Loucy (cell line): Measurements from ENCODE around the gene PADI1.

Experiments used
- H2AFZ ChIP-seq: fragments of 200-600 bp; sonication (generic); 2 replicates; pipeline ENCODE4 v1.6.0; 2016; ENCODE audit warnings: antibody characterized with exemption, mild to moderate bottlenecking, low read length, moderate library complexity
- H3F3A ChIP-seq: fragments of 200-600 bp; 2 replicates; pipeline ENCODE4 v1.6.0; 2016; ENCODE audit warnings: antibody characterized with exemption, low read depth, mild to moderate bottlenecking
- H3K27me3 ChIP-seq: fragments of 200-600 bp; sonication (generic); 2 replicates; pipeline ENCODE4 v1.6.1; 2014; ENCODE audit warnings: low read length, mild to moderate bottlenecking; ENCODE audit not compliant: insufficient read depth, poor library complexity, severe bottlenecking
- H3K36me3 ChIP-seq: fragments of 200-600 bp; sonication (generic); 2 replicates; pipeline ENCODE4 v1.6.1; 2016; ENCODE audit warnings: low read length; ENCODE audit not compliant: insufficient read depth
- H3K4me1 ChIP-seq: fragments of 200-600 bp; sonication (generic); 2 replicates; pipeline ENCODE4 v1.5.1; 2014; ENCODE audit warnings: low read length, mild to moderate bottlenecking; ENCODE audit not compliant: insufficient read depth, poor library complexity, severe bottlenecking
- H3K4me2 ChIP-seq: fragments of 200-600 bp; sonication (generic); 2 replicates; pipeline ENCODE4 v1.6.0; 2014; ENCODE audit warnings: antibody characterized with exemption, low read length, low read depth, mild to moderate bottlenecking; ENCODE audit not compliant: poor library complexity, severe bottlenecking
- H3K4me3 ChIP-seq: fragments of 200-600 bp; sonication (generic); 2 replicates; pipeline ENCODE4 v1.5.1; 2014; ENCODE audit warnings: low read length, mild to moderate bottlenecking, mixed read lengths; ENCODE audit not compliant: poor library complexity, severe bottlenecking
- H3K79me2 ChIP-seq: fragments of 200-600 bp; sonication (generic); 2 replicates; pipeline ENCODE4 v1.6.1; 2014; ENCODE audit warnings: low read length; ENCODE audit not compliant: insufficient read depth
- H3K9ac ChIP-seq: fragments of 200-600 bp; sonication (generic); 2 replicates; pipeline ENCODE4 v1.6.0; 2014; ENCODE audit warnings: mild to moderate bottlenecking, low read depth, low read length, moderate library complexity; ENCODE audit not compliant: poor library complexity, severe bottlenecking
- H3K9me2 ChIP-seq: fragments of 200-600 bp; sonication (generic); replicated peaks from 2 replicates; pipeline ENCODE4 v1.6.1; 2016; ENCODE audit warnings: low read depth, low read length, mixed read lengths
- H3K9me3 ChIP-seq: fragments of 200-600 bp; sonication (generic); 2 replicates; pipeline ENCODE4 v1.6.1; 2014; ENCODE audit warnings: mild to moderate bottlenecking, antibody characterized with exemption, low read length, low read depth; ENCODE audit not compliant: insufficient read depth
- H4K20me1 ChIP-seq: fragments of 200-600 bp; sonication (generic); 2 replicates; pipeline ENCODE4 v1.6.0; 2014; ENCODE audit warnings: antibody characterized with exemption, low read length, mild to moderate bottlenecking; ENCODE audit not compliant: insufficient read depth, poor library complexity, severe bottlenecking
- CTCF ChIP-seq: fragments of 200-600 bp; sonication (generic); conservative IDR thresholded peaks from 2 replicates; pipeline ENCODE4 v1.5.1; 2014; ENCODE audit warnings: mild to moderate bottlenecking, antibody characterized with exemption, low read length
- EZH2phosphoT487 ChIP-seq: fragments of 200-600 bp; IDR thresholded peaks from 2 replicates; pipeline ENCODE4 v1.6.1; 2018; ENCODE audit warnings: antibody characterized with exemption, mild to moderate bottlenecking, moderate library complexity, borderline replicate concordance

The PADI1 gene

GRCh38 chr1:17227358-17227915 is 22.5 kb downstream of the PADI1 start:
- Histone ChIP-seq H3K36me3 (no peaks in the 10 kb centered on the region), H3K4me2 (no peak overlapping the region), H3K4me3 (no peak overlapping the region), H3K79me2 (no peaks in the 10 kb centered on the region), H4K20me1 (no peaks in the 10 kb centered on the region), H3K9ac (no peak overlapping the region), H3K9me3 (no peaks in the 10 kb centered on the region), H3K27me3 (no peaks in the 10 kb centered on the region), H3K9me2 (no peaks in the 10 kb centered on the region), H3K4me1 (no peaks in the 10 kb centered on the region), H3F3A (no peaks in the 10 kb centered on the region), H2AFZ (no peak overlapping the region)
- TF ChIP-seq CTCF (no peak), EZH2phosphoT487 (no peak)

DNA sequence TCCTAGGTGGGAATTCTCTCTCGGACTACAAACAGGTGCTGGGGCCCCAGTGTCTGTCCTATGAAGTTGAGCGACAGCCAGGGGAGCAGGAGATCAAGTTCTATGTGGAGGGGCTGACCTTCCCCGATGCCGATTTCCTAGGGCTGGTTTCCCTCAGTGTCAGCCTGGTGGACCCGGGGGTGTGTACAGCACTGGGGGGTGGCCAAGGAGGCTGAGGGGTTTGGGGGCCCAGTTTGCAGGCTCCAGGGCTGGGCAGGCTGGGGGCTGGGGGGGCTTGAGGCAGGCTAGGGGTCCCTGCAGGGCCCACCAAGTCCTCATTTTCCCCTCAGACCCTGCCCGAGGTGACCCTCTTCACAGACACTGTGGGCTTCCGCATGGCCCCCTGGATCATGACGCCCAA is 23.7 kb downstream of the PADI1 start:
- Histone ChIP-seq H3K4me3 (no peak overlapping the region), H3K9me2 (no peaks in the 10 kb centered on the region), H4K20me1 (no peaks in the 10 kb centered on the region), H2AFZ (no peak overlapping the region), H3K36me3 (no peaks in the 10 kb centered on the region), H3K4me2 (no peak overlapping the region), H3K4me1 (peaks cover 9% of the 10 kb centered on the region), H3K79me2 (no peaks in the 10 kb centered on the region), H3K27me3 (no peaks in the 10 kb centered on the region), H3F3A (no peaks in the 10 kb centered on the region), H3K9me3 (no peaks in the 10 kb centered on the region), H3K9ac (no peak overlapping the region)
- TF ChIP-seq CTCF (no peak), EZH2phosphoT487 (no peak)

DNA sequence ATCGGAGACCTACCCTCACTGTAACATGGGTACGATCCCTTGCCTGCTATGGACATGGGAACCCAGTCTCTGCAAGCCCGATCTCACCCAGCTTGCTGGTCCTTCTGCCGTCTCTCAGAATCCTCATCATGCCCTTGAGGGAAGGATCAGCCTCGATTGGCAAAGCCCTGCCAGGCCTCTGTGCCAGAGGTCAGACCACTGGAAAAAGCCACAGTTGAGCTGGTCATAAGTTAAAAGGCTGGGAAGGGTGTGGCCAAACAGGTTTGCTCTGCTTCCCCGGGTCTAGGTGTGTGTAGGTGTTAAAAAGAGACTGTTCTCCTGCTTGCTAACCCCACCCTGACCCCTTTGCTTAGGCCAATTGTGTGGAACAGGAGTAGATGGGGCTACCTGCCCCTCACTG is 24.5 kb downstream of the PADI1 start:
- peaks cover 13% of the 10 kb centered on the region for H3K4me1 ChIP-seq
- H3K9ac ChIP-seq, result no peak overlapping the region
- no peaks in the 10 kb centered on the region for H3K9me3 ChIP-seq
- H3K4me3 ChIP-seq, result no peak overlapping the region
- H3F3A ChIP-seq, result no peaks in the 10 kb centered on the region
- no peak for TF ChIP-seq EZH2phosphoT487
- no peak for TF ChIP-seq CTCF
- H3K36me3 ChIP-seq, result no peaks in the 10 kb centered on the region
- no peak overlapping the region for H2AFZ ChIP-seq
- H3K79me2 ChIP-seq, result no peaks in the 10 kb centered on the region
- no peak overlapping the region for H3K4me2 ChIP-seq
- no peaks in the 10 kb centered on the region for H4K20me1 ChIP-seq
- no peaks in the 10 kb centered on the region for H3K27me3 ChIP-seq
- no peaks in the 10 kb centered on the region for H3K9me2 ChIP-seq
